B cell (primary cell): ENCODE measurements around the gene CDC20B. TPM values are rescaled to one million over a fixed set of nuclear protein-coding genes. Genes with fewer than 3 reads are reported as not detected.

Source experiments
- ATAC-seq: fragments of 200-7000 bp; cut with Tn5 transposase; one replicate; pipeline ENCODE4 v1.10.0; 2021; ENCODE audit warnings: low read depth, mild to moderate bottlenecking, moderate number of reproducible peaks, moderate library complexity
- CTCF ChIA-PET: fragments of 350-600 bp; sonication (Branson Sonifier 250); formaldehyde crosslinking; loops from one replicate; lab custom pipeline; 2021; ENCODE audit warnings: antibody characterized with exemption, inconsistent platforms; lab: Charles Lee
- POLR2A ChIA-PET: fragments of 350-600 bp; sonication (Branson Sonifier 250); formaldehyde crosslinking; loops from one replicate; lab custom pipeline; 2021; ENCODE audit warnings: antibody characterized with exemption; lab: Charles Lee
- DNase-seq: peaks from one replicate; pipeline ENCODE4 v3.0.0; 2013
- H2AFZ ChIP-seq: 2 replicates; pipeline ENCODE4 v1.6.1; 2012; ENCODE audit warnings: mild to moderate bottlenecking, low read depth, low read length; ENCODE audit not compliant: insufficient read depth, poor library complexity, severe bottlenecking
- H3K27ac ChIP-seq, 2 donors: 1 replicate in 1 of 2; 2 replicates in 1 of 2; pipeline ENCODE4 v1.5.1; 2012 to 2013; ENCODE audit warnings: low read length in 2 of 2, mild to moderate bottlenecking in 2 of 2, moderate library complexity in 1 of 2
- H3K27me3 ChIP-seq, 4 experiments: fragments of 200-600 bp in 1 of 4; sonication (generic) in 1 of 4; replicated peaks in 1 of 4; 1 replicate in 2 of 4; 2 replicates in 2 of 4; pipeline versions ENCODE4 v1.6.1 to v1.7.0; 2013 to 2016; ENCODE audit warnings: low read length in 3 of 4, mild to moderate bottlenecking in 2 of 4, mixed read lengths in 1 of 4, moderate library complexity in 1 of 4; ENCODE audit not compliant: insufficient read depth in 4 of 4, control insufficient read depth in 3 of 4; ENCODE audit errors: control extremely low read depth in 1 of 4
- H3K36me3 ChIP-seq, 2 experiments: replicated peaks in 1 of 2; 1 replicate in 1 of 2; 2 replicates in 1 of 2; pipeline versions ENCODE4 v1.6.1 to v1.7.1; 2013; ENCODE audit warnings: low read length in 1 of 2; ENCODE audit not compliant: insufficient read depth in 2 of 2, control insufficient read depth in 1 of 2; ENCODE audit errors: control extremely low read depth in 1 of 2, extremely low read depth in 1 of 2
- H3K4me1 ChIP-seq, 2 donors: fragments of 200-600 bp in 1 of 2; sonication (generic) in 1 of 2; 1 replicate in 1 of 2; 2 replicates in 1 of 2; pipeline versions ENCODE4 v1.5.1 to v1.6.1; 2013 to 2017; ENCODE audit warnings: low read length in 2 of 2; ENCODE audit not compliant: control insufficient read depth in 2 of 2, insufficient read depth in 2 of 2
- H3K4me2 ChIP-seq: replicated peaks from 2 replicates; pipeline ENCODE3; 2012; ENCODE audit warnings: mild to moderate bottlenecking, low read depth, low read length; ENCODE audit not compliant: poor library complexity, severe bottlenecking
- H3K4me3 ChIP-seq, 5 experiments: fragments of 200-600 bp in 1 of 5; sonication (generic) in 1 of 5; 1 replicate in 3 of 5; 2 replicates in 2 of 5; pipeline versions ENCODE4 v1.5.1 to v1.7.0; 2011 to 2016; ENCODE audit warnings: low read length in 4 of 5, mild to moderate bottlenecking in 4 of 5, low read depth in 2 of 5, control low read depth in 1 of 5, moderate library complexity in 1 of 5; ENCODE audit not compliant: insufficient read depth in 1 of 5; ENCODE audit errors: control extremely low read depth in 1 of 5, extremely low read depth in 1 of 5
- H3K79me2 ChIP-seq: fragments of 200-600 bp; sonication (generic); one replicate; pipeline ENCODE4 v1.6.0; 2016; ENCODE audit warnings: low read length; ENCODE audit not compliant: control insufficient read depth, insufficient read depth
- H3K9ac ChIP-seq: fragments of 200-600 bp; sonication (generic); 2 replicates; pipeline ENCODE4 v1.6.1; 2017; ENCODE audit warnings: mild to moderate bottlenecking, low read length, moderate library complexity
- H3K9me3 ChIP-seq, 3 donors: one replicate each; pipeline versions ENCODE4 v1.6.1 to v1.7.1; 2013; ENCODE audit warnings: low read length in 2 of 3; ENCODE audit not compliant: control insufficient read depth in 2 of 3, insufficient read depth in 1 of 3; ENCODE audit errors: control extremely low read depth in 1 of 3
- H4K20me1 ChIP-seq: 2 replicates; pipeline ENCODE4 v1.6.0; 2012; ENCODE audit warnings: mild to moderate bottlenecking, low read length; ENCODE audit not compliant: insufficient read depth, control insufficient read depth, poor library complexity, severe bottlenecking
- H3K27ac Mint-ChIP-seq: one replicate; pipeline ENCODE4 v1.8.0; 2021; ENCODE audit warnings: mixed read lengths
- H3K27me3 Mint-ChIP-seq: one replicate; pipeline ENCODE4 v1.8.0; 2021; ENCODE audit warnings: mixed read lengths
- H3K4me1 Mint-ChIP-seq: one replicate; pipeline ENCODE4 v1.8.0; 2021; ENCODE audit warnings: mixed read lengths
- H3K4me3 Mint-ChIP-seq: one replicate; pipeline ENCODE4 v1.8.0; 2021; ENCODE audit warnings: mixed read lengths
- H3K9me3 Mint-ChIP-seq: one replicate; pipeline ENCODE4 v1.8.0; 2022; ENCODE audit warnings: mixed read lengths; ENCODE audit not compliant: insufficient read depth
- EZH2 ChIP-seq: IDR thresholded peaks from 2 replicates; pipeline ENCODE4 v1.6.1; 2012; ENCODE audit warnings: borderline replicate concordance, low read depth, mild to moderate bottlenecking, moderate library complexity, low read length; ENCODE audit not compliant: insufficient read depth, poor library complexity, severe bottlenecking
- WGBS: methylation state at CpG from one replicate; pipeline ENCODE4 v1.1.5; 2013; ENCODE audit warnings: missing lambda C conversion rate; ENCODE audit not compliant: insufficient coverage; 5-methylcytosine and 5-hydroxymethylcytosine counted together
- intact Hi-C: fragments of 100-400 bp; cut with micrococcal nuclease; formaldehyde crosslinking; loops from one replicate; pipeline ENCODE4 v1.10.0; 2022
- polyA plus RNA-seq: library from polyadenylated mRNA; depleted of rRNA; stranded (reverse); fragments of >200 nt; gene quantifications from 2 replicates; pipeline ENCODE4 v1.2.3, GENCODE V29; 2012
- total RNA-seq, 2 donors: library from RNA; stranded (reverse); fragments of 120-200 nt in 1 of 2; gene quantifications; 1 replicate in 1 of 2; 2 replicates in 1 of 2; pipeline versions ENCODE4 v1.2.3 to v1.2.4, GENCODE V29; 2013 to 2022
- TF ChIP-seq, protein P1 (sequence below): fragments of 200-600 bp; IDR thresholded peaks from one replicate; pipeline ENCODE4 v1.8.0; 2022; ENCODE audit warnings: antibody characterized with exemption, mild to moderate bottlenecking

Gene CDC20B
- total and polyA plus RNA-seq, 2 donors (not counting 1 experiment from before 2014, with no cell fraction given): 0.09 TPM; not detected in 1

DNA sequence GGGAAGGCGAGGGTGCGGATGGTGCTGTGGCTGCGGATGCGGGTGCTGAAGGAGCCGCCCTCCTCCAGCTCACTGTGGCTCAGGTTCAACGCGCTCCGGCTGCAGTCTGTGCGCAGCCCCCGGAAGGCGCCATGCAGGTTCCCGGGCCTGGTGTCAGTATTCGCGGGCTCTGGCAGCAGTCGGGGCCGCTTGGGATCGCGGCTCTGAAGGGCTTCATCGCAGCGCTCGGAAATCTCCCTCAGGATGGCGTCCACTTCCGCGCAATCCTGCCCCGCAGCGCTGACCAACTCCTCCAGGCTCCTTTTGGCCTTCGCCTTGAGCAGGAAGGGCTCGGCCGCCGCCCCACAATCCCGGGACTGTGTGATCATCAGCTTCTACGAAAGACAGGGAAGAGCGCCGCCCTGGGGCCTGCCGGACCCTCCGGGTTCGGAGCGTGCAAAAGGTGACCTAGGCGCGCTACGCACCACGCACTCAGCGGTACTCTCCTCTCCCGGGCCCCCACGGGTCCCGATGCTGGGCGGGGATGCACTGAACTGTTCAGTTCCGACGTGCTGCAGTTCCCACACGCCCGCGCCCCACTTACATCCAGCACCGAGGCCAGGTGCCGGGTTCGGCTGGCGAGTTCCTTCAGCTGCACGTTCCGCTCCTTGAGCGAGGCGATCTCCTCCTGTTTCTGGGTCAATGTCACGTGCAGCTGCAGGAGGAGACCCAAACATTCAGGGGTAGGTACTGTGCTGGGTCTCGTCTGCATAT is 47.6 kb upstream of the CDC20B start:
- Mint-ChIP-seq H3K27me3 (peaks cover 77% of the 10 kb centered on the region), H3K27ac (no peak overlapping the region), H3K4me3 (peak overlapping the region; percentile 47), H3K9me3 (no peaks in the 10 kb centered on the region), H3K4me1 (peaks cover 29% of the 10 kb centered on the region)
- POLR2A ChIA-PET: no interaction called here
- no peaks in the 10 kb centered on the region for H4K20me1 ChIP-seq
- no peaks in the 10 kb centered on the region for H3K36me3 ChIP-seq
- DNase-seq (peak; percentile 42), ATAC-seq (no peak)
- intact Hi-C loops: no loop called here
- H3K27me3 ChIP-seq: peaks cover 0 to 66% (median 55%) of the 10 kb centered on the region in 4 experiments
- H3K9ac ChIP-seq: peak overlapping the region; percentile 39
- H2AFZ ChIP-seq: peak overlapping the region; percentile 64
- no peaks in the 10 kb centered on the region for H3K79me2 ChIP-seq
- peaks cover 28 to 37% of the 10 kb centered on the region in 2 donors for H3K4me1 ChIP-seq
- peak overlapping the region in 3 of 5 experiments; percentile 19 to 50 (median 26) for H3K4me3 ChIP-seq
- WGBS: 7% methylated on average over 61 of the region's 62 CpGs
- H3K27ac ChIP-seq: no peak overlapping the region
- peak overlapping the region; percentile 72 for H3K4me2 ChIP-seq
- CTCF ChIA-PET: interaction anchor here (1.8 kb wide), 1 partner anchor 10 kb away, joined by 4 read pairs; no protein-coding TSS in a partner anchor
- no peak for TF ChIP-seq EZH2
- TF ChIP-seq, protein P1, sequence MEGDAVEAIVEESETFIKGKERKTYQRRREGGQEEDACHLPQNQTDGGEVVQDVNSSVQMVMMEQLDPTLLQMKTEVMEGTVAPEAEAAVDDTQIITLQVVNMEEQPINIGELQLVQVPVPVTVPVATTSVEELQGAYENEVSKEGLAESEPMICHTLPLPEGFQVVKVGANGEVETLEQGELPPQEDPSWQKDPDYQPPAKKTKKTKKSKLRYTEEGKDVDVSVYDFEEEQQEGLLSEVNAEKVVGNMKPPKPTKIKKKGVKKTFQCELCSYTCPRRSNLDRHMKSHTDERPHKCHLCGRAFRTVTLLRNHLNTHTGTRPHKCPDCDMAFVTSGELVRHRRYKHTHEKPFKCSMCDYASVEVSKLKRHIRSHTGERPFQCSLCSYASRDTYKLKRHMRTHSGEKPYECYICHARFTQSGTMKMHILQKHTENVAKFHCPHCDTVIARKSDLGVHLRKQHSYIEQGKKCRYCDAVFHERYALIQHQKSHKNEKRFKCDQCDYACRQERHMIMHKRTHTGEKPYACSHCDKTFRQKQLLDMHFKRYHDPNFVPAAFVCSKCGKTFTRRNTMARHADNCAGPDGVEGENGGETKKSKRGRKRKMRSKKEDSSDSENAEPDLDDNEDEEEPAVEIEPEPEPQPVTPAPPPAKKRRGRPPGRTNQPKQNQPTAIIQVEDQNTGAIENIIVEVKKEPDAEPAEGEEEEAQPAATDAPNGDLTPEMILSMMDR: no peak
- H3K9me3 ChIP-seq: peaks cover 0 to 28% (median 0%) of the 10 kb centered on the region in 3 donors

DNA sequence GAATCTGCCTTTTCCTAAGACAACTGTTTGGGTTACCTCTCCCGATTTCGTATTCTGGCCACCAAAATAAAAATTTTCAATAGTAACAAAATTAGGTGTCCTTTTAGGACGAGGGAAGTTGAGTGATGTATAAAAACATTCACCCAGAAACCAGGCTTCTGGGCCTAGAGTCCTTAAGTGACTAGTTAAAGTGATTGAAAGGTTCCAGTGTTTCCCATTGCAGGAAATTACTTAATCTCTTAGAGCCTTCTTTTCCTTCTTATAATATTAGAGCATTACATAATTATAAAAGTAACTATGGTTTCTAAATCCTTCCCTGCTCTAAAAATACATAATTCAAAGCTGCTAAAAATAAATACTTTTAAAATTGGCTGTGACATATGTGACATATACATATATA is 46.8 kb upstream of the CDC20B start:
- TF ChIP-seq EZH2: no peak
- TF ChIP-seq, protein P1: no peak
- intact Hi-C loops: no loop called here
- peaks cover 69% of the 10 kb centered on the region for H3K27me3 Mint-ChIP-seq
- Histone ChIP-seq H4K20me1 (no peaks in the 10 kb centered on the region), H3K79me2 (no peaks in the 10 kb centered on the region), H3K27ac (no peak overlapping the region), H2AFZ (no peak overlapping the region), H3K4me3 (no peak overlapping the region), H3K4me1 (peaks cover 28 to 37% of the 10 kb centered on the region in 2 donors), H3K36me3 (no peaks in the 10 kb centered on the region), H3K4me2 (no peak overlapping the region), H3K9ac (no peak overlapping the region), H3K27me3 (peaks cover 0 to 58% (median 47%) of the 10 kb centered on the region in 4 experiments), H3K9me3 (peaks cover 0 to 28% (median 0%) of the 10 kb centered on the region in 3 donors)
- DNase-seq: no peak
- CTCF ChIA-PET: no interaction called here
- ATAC-seq: no peak
- H3K9me3 Mint-ChIP-seq: no peaks in the 10 kb centered on the region
- no peak overlapping the region for H3K27ac Mint-ChIP-seq
- POLR2A ChIA-PET: no interaction called here
- WGBS: no CpG with 5 or more reads among the region's 3 CpGs
- H3K4me3 Mint-ChIP-seq: peak overlapping the region; percentile 37
- H3K4me1 Mint-ChIP-seq: peaks cover 29% of the 10 kb centered on the region
